Loucy (cell line): ENCODE data around the gene MIER2.

Source experiments
- H2AFZ ChIP-seq: fragments of 200-600 bp; sonication (generic); 2 replicates; pipeline ENCODE4 v1.6.0; 2016; ENCODE audit warnings: antibody characterized with exemption, mild to moderate bottlenecking, low read length, moderate library complexity
- H3F3A ChIP-seq: fragments of 200-600 bp; 2 replicates; pipeline ENCODE4 v1.6.0; 2016; ENCODE audit warnings: antibody characterized with exemption, low read depth, mild to moderate bottlenecking
- H3K27me3 ChIP-seq: fragments of 200-600 bp; sonication (generic); 2 replicates; pipeline ENCODE4 v1.6.1; 2014; ENCODE audit warnings: low read length, mild to moderate bottlenecking; ENCODE audit not compliant: insufficient read depth, poor library complexity, severe bottlenecking
- H3K36me3 ChIP-seq: fragments of 200-600 bp; sonication (generic); 2 replicates; pipeline ENCODE4 v1.6.1; 2016; ENCODE audit warnings: low read length; ENCODE audit not compliant: insufficient read depth
- H3K4me1 ChIP-seq: fragments of 200-600 bp; sonication (generic); 2 replicates; pipeline ENCODE4 v1.5.1; 2014; ENCODE audit warnings: low read length, mild to moderate bottlenecking; ENCODE audit not compliant: insufficient read depth, poor library complexity, severe bottlenecking
- H3K4me2 ChIP-seq: fragments of 200-600 bp; sonication (generic); 2 replicates; pipeline ENCODE4 v1.6.0; 2014; ENCODE audit warnings: antibody characterized with exemption, low read length, low read depth, mild to moderate bottlenecking; ENCODE audit not compliant: poor library complexity, severe bottlenecking
- H3K4me3 ChIP-seq: fragments of 200-600 bp; sonication (generic); 2 replicates; pipeline ENCODE4 v1.5.1; 2014; ENCODE audit warnings: low read length, mild to moderate bottlenecking, mixed read lengths; ENCODE audit not compliant: poor library complexity, severe bottlenecking
- H3K79me2 ChIP-seq: fragments of 200-600 bp; sonication (generic); 2 replicates; pipeline ENCODE4 v1.6.1; 2014; ENCODE audit warnings: low read length; ENCODE audit not compliant: insufficient read depth
- H3K9ac ChIP-seq: fragments of 200-600 bp; sonication (generic); 2 replicates; pipeline ENCODE4 v1.6.0; 2014; ENCODE audit warnings: mild to moderate bottlenecking, low read depth, low read length, moderate library complexity; ENCODE audit not compliant: poor library complexity, severe bottlenecking
- H3K9me2 ChIP-seq: fragments of 200-600 bp; sonication (generic); replicated peaks from 2 replicates; pipeline ENCODE4 v1.6.1; 2016; ENCODE audit warnings: low read depth, low read length, mixed read lengths
- H3K9me3 ChIP-seq: fragments of 200-600 bp; sonication (generic); 2 replicates; pipeline ENCODE4 v1.6.1; 2014; ENCODE audit warnings: mild to moderate bottlenecking, antibody characterized with exemption, low read length, low read depth; ENCODE audit not compliant: insufficient read depth
- H4K20me1 ChIP-seq: fragments of 200-600 bp; sonication (generic); 2 replicates; pipeline ENCODE4 v1.6.0; 2014; ENCODE audit warnings: antibody characterized with exemption, low read length, mild to moderate bottlenecking; ENCODE audit not compliant: insufficient read depth, poor library complexity, severe bottlenecking
- CTCF ChIP-seq: fragments of 200-600 bp; sonication (generic); conservative IDR thresholded peaks from 2 replicates; pipeline ENCODE4 v1.5.1; 2014; ENCODE audit warnings: mild to moderate bottlenecking, antibody characterized with exemption, low read length
- EZH2phosphoT487 ChIP-seq: fragments of 200-600 bp; IDR thresholded peaks from 2 replicates; pipeline ENCODE4 v1.6.1; 2018; ENCODE audit warnings: antibody characterized with exemption, mild to moderate bottlenecking, moderate library complexity, borderline replicate concordance

The MIER2 gene

DNA sequence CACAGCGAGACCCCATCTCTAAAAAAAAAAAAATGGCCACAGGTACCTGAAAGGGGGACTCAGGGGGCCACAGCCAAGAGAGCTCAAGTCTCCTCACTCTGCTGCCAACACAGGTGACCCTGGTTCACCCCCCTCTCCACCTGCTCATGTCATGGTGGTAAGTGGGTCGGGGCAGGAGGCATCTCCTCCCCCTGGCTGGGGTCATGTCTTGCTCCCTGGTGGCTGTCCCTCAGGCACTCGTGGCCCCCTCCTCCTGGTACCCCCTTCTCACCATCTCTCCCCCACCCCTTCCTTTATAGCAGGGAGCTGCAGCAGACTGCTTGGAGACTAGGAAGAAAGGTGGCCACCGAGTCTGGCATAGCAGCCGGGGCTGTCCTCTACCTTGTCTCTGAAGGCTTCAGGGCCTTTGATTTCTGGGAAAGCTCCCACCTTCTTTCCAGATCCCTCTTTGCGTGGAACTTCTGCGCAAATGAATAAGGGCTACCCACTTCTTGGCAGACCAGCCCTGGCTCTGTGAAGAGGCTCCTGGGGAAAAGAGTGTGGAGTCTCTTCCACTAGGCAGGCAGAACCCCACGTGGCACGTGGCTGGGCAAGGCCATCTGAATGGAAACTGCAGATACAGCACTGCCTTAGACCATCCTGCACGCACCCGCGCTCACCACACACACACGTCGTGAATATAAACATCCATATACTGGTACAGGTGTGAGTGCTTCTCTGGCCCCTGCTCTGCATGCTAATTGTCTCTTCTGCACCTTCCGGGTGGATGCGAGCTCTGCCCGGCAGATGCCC, 20.1 kb upstream of the MIER2 start:
- Histone ChIP-seq H3K36me3 (no peaks in the 10 kb centered on the region), H3K9me2 (no peaks in the 10 kb centered on the region), H3K27me3 (no peaks in the 10 kb centered on the region), H4K20me1 (no peaks in the 10 kb centered on the region), H3K9me3 (peaks cover 6% of the 10 kb centered on the region; the same call in 1 of the 2 replicates), H3K9ac (no peak overlapping the region), H3K4me3 (no peak overlapping the region), H3K4me1 (no peaks in the 10 kb centered on the region), H3K79me2 (no peaks in the 10 kb centered on the region), H3F3A (no peaks in the 10 kb centered on the region), H2AFZ (no peak overlapping the region), H3K4me2 (no peak overlapping the region)
- TF ChIP-seq EZH2phosphoT487 (no peak), CTCF (no peak)

DNA sequence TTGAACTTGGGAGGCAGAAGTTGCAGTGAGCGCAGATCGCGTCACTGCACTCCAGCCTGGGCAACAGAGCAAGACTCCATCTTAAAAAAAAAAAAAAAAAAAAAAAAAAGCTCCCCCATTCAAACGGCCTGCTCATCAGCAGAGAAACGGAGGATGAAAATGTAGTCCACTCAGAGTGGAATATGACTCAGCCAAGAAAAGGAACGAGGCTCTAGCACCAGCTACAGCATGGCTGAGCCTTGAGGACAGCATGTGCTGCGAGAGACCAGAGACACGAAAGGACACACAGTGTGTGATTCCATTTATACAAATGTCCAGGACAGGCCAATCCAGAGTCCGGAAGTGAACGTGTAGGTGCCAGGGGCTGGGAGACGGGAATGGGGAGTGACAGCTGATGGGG, 18.1 kb upstream of the MIER2 start:
- Histone ChIP-seq H3F3A (no peaks in the 10 kb centered on the region), H3K9ac (no peak overlapping the region), H3K79me2 (no peaks in the 10 kb centered on the region), H3K9me2 (no peaks in the 10 kb centered on the region), H2AFZ (no peak overlapping the region), H3K36me3 (no peaks in the 10 kb centered on the region), H3K4me3 (no peak overlapping the region), H4K20me1 (no peaks in the 10 kb centered on the region), H3K27me3 (no peaks in the 10 kb centered on the region), H3K4me2 (no peak overlapping the region), H3K9me3 (peaks cover 11% of the 10 kb centered on the region; the same call in 1 of the 2 replicates), H3K4me1 (no peaks in the 10 kb centered on the region)
- TF ChIP-seq EZH2phosphoT487 (no peak), CTCF (no peak)

- H3F3A ChIP-seq: no peaks in the 10 kb centered on the region
- H2AFZ ChIP-seq: no peak overlapping the region
- H3K79me2 ChIP-seq: no peaks in the 10 kb centered on the region
- no peak overlapping the region for H3K4me3 ChIP-seq
- H3K36me3 ChIP-seq: no peaks in the 10 kb centered on the region
- TF ChIP-seq EZH2phosphoT487 (no peak), CTCF (no peak)
- no peaks in the 10 kb centered on the region for H3K9me2 ChIP-seq
- H3K27me3 ChIP-seq: no peaks in the 10 kb centered on the region
- no peak overlapping the region for H3K9ac ChIP-seq
- H3K4me2 ChIP-seq: no peak overlapping the region
- H3K4me1 ChIP-seq: no peaks in the 10 kb centered on the region
- H3K9me3 ChIP-seq: peaks cover 11% of the 10 kb centered on the region; the same call in 1 of the 2 replicates
- no peaks in the 10 kb centered on the region for H4K20me1 ChIP-seq
Measured at GRCh38 chr19:362154-362553, 17.6 kb upstream of the MIER2 start.
